Measurements from ENCODE around the gene OSBP2. TPM values are rescaled to one million over a fixed set of nuclear protein-coding genes. Genes with fewer than 3 reads are reported as not detected.

OSBP2 gene
- total RNA-seq, 1 donor from 2014 or later = 22.2 TPM

DNA sequence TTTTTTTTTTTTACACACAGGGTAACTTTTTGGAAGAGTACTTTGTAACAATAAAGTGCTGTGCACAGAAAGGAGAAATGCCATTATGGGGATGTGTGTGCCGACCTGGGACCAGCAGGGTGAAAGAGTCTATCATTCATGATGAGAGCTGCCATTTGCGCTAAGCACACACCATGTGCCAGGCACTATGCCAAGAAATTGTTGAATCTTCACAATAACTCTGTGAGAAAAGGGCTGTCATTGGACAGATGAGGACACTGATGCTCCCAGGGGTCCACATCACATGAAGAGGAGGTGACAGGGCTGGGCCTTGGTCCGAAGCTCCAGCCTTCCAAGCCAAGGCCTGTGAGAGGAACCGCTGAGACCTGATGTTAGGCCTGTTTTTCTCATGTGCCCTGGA is 32.6 kb upstream of the OSBP2 start:
- no peak overlapping the region for H3K4me3 ChIP-seq
- H3K4me1 ChIP-seq = peaks cover 11% of the 10 kb centered on the region
- peaks cover 29% of the 10 kb centered on the region for H3K36me3 ChIP-seq
- intact Hi-C loops (cut with micrococcal nuclease) = no loop called here
- no peaks in the 10 kb centered on the region for H3K9me3 ChIP-seq (replicated peaks)
- no peak overlapping the region for H3K27ac ChIP-seq (replicated peaks)
- no peak for DNase-seq
- H3K27me3 ChIP-seq (ENCODE audit: low read depth) = no peaks in the 10 kb centered on the region
- TF ChIP-seq CTCF (IDR thresholded peaks at IDR 0.05; ENCODE audit: borderline replicate concordance) = no peak

GRCh38 chr22:30664798-30665197 is 29.9 kb upstream of the OSBP2 start:
- no peak for TF ChIP-seq CTCF (IDR thresholded peaks at IDR 0.05; ENCODE audit: borderline replicate concordance)
- intact Hi-C loops (cut with micrococcal nuclease) = no loop called here

GRCh38 chr22:30665266-30665665 is 29.4 kb upstream of the OSBP2 start:
- intact Hi-C loops (cut with micrococcal nuclease) = no loop called here
- Histone ChIP-seq H3K36me3 (peaks cover 29% of the 10 kb centered on the region), H3K4me1 (peaks cover 25% of the 10 kb centered on the region), H3K27me3 (ENCODE audit: low read depth) (no peaks in the 10 kb centered on the region), H3K27ac (replicated peaks) (no peak overlapping the region), H3K9me3 (replicated peaks) (no peaks in the 10 kb centered on the region), H3K4me3 (no peak overlapping the region)
- DNase-seq = no peak
- no peak for TF ChIP-seq CTCF (IDR thresholded peaks at IDR 0.05; ENCODE audit: borderline replicate concordance)

More at GRCh38 chr22:30664798-30665197, 29.9 kb upstream of the OSBP2 start:
- DNase-seq = no peak
- H3K27ac ChIP-seq (replicated peaks) = no peak overlapping the region
- H3K36me3 ChIP-seq = peaks cover 29% of the 10 kb centered on the region
- H3K9me3 ChIP-seq (replicated peaks) = no peaks in the 10 kb centered on the region
- no peaks in the 10 kb centered on the region for H3K27me3 ChIP-seq (ENCODE audit: low read depth)
- no peak overlapping the region for H3K4me3 ChIP-seq
- H3K4me1 ChIP-seq = peaks cover 25% of the 10 kb centered on the region

- no peak for TF ChIP-seq CTCF (IDR thresholded peaks at IDR 0.05; ENCODE audit: borderline replicate concordance)
- Histone ChIP-seq H3K36me3 (peaks cover 29% of the 10 kb centered on the region), H3K27ac (replicated peaks) (no peak overlapping the region), H3K9me3 (replicated peaks) (no peaks in the 10 kb centered on the region), H3K27me3 (ENCODE audit: low read depth) (no peaks in the 10 kb centered on the region), H3K4me3 (no peak overlapping the region), H3K4me1 (peaks cover 25% of the 10 kb centered on the region)
- no peak for DNase-seq
- intact Hi-C loops (cut with micrococcal nuclease) = no loop called here
Measured at GRCh38 chr22:30665786-30666185, 28.9 kb upstream of the OSBP2 start.

DNA sequence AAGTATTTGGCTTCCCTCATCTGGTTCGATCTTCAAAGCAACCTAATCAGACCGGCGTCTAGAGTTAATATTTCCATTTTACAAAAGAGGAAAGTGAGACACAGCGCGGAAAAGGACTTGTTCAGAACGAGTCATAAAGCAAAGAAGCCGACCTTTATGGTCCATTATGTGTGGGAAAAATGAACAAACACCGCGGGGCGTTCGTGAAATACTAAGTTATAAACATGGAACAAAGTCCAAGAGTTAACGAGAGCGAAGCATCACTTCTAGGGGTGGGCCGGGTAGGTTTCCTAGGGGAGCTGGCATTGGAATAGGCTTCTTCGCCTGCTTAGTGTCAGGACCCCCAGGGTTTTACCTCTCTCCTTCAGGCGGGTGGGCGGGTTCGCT is 27.6 kb upstream of the OSBP2 start:
- no peaks in the 10 kb centered on the region for H3K27me3 ChIP-seq (ENCODE audit: low read depth)
- H3K36me3 ChIP-seq = peaks cover 22% of the 10 kb centered on the region
- no peak for DNase-seq
- no peak for TF ChIP-seq CTCF (IDR thresholded peaks at IDR 0.05; ENCODE audit: borderline replicate concordance)
- peaks cover 25% of the 10 kb centered on the region for H3K4me1 ChIP-seq
- no peaks in the 10 kb centered on the region for H3K9me3 ChIP-seq (replicated peaks)
- intact Hi-C loops (cut with micrococcal nuclease) = no loop called here
- H3K27ac ChIP-seq (replicated peaks) = peak overlapping the region; percentile 72
- H3K4me3 ChIP-seq = peak overlapping the region; percentile 95

Data from left ventricle myocardium inferior (tissue), 1 donor.